Breast epithelium (tissue), 4 donors: Measurements from ENCODE around the gene CAMK2B. TPM values are rescaled to one million over a fixed set of nuclear protein-coding genes. Genes with fewer than 3 reads are reported as not detected.

Source experiments
- DNase-seq, 2 donors: peaks; one replicate each; pipeline ENCODE4 v3.0.0-alpha.2; 2019; ENCODE audit warnings: low spot score in 2 of 2
- H3K27ac ChIP-seq, 2 donors: fragments of 200-600 bp; sonication (generic) in 1 of 2; one replicate each; pipeline ENCODE4 v1.5.1; 2016 to 2019; ENCODE audit warnings: mild to moderate bottlenecking in 1 of 2
- H3K27me3 ChIP-seq, 2 donors: fragments of 200-600 bp; sonication (generic) in 1 of 2; one replicate each; pipeline versions ENCODE4 v1.5.1 to v1.6.0; 2017 to 2019; ENCODE audit warnings: control low read depth in 1 of 2, mild to moderate bottlenecking in 1 of 2
- H3K36me3 ChIP-seq: fragments of 200-600 bp; one replicate; pipeline ENCODE4 v1.5.1; 2019
- H3K4me1 ChIP-seq, 2 donors: fragments of 200-600 bp; sonication (generic); one replicate each; pipeline ENCODE4 v1.5.1; 2016 to 2019; ENCODE audit warnings: control low read depth in 1 of 2
- H3K4me3 ChIP-seq, 3 donors: fragments of 200-600 bp; sonication (generic); 1 replicate in 2 of 3; 2 replicates in 1 of 3; pipeline ENCODE4 v1.5.1; 2016 to 2019; ENCODE audit warnings: mild to moderate bottlenecking in 3 of 3, moderate library complexity in 2 of 3
- H3K9me3 ChIP-seq, 2 donors: fragments of 200-600 bp; sonication (generic) in 1 of 2; one replicate each; pipeline ENCODE4 v1.5.1; 2016 to 2019; ENCODE audit warnings: control low read depth in 1 of 2
- CTCF ChIP-seq, 3 donors: fragments of 450-650 bp; IDR thresholded peaks; one replicate each; pipeline ENCODE4 v1.5.1; 2016 to 2017; ENCODE audit warnings: antibody characterized with exemption in 3 of 3, mild to moderate bottlenecking in 3 of 3, moderate library complexity in 3 of 3
- POLR2A ChIP-seq: fragments of 450-650 bp; IDR thresholded peaks from one replicate; pipeline ENCODE4 v1.6.1; 2016; ENCODE audit warnings: antibody characterized with exemption, mild to moderate bottlenecking, moderate library complexity
- POLR2AphosphoS5 ChIP-seq, 3 donors: sonication (generic); formaldehyde crosslinking; IDR thresholded peaks; one replicate each; pipeline ENCODE4 v1.6.1; 2017; ENCODE audit warnings: antibody characterized with exemption in 3 of 3
- intact Hi-C: fragments of 100-400 bp; cut with DNase I; formaldehyde crosslinking; loops from one replicate; pipeline ENCODE4 v1.15.1; 2023; ENCODE audit warnings: low total_unique reads
- total RNA-seq, 3 donors: library from RNA; depleted of rRNA; stranded (reverse); fragments of >200 nt; gene quantifications; one replicate each; pipeline ENCODE4 v1.1.0, GENCODE V29; 2016

Gene CAMK2B
- total RNA-seq, 3 donors from 2014 or later, result 2.0 to 9.2 TPM; not detected in 1

DNA sequence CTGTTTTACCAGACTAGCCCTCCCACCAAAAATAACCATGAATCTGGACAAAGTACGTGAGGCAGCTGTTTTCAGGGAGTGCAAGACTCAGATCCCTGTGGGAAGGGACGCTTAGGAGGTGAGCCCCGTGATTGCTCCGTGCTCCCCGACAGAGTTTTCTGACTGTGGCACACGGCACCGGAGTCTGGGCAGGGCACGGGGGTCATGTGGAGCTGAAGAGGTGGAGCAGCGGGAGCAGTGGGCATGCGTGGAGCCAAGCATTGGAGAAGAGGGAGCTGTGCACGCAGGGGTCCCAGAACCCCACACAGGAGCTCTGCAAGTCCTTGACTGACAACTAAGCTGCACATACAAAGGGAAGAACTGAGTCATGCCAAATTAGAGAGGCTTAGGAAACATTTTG lies 11.1 kb upstream of the CAMK2B start:
- TF ChIP-seq CTCF (IDR thresholded peaks at IDR 0.05) (no peak), POLR2A (no peak), POLR2AphosphoS5 (IDR thresholded peaks at IDR 0.05) (no peak)
- Histone ChIP-seq H3K27ac (no peak overlapping the region), H3K27me3 (no peaks in the 10 kb centered on the region), H3K9me3 (peaks cover 0 to 4% of the 10 kb centered on the region in 2 donors), H3K4me1 (no peaks in the 10 kb centered on the region), H3K36me3 (no peaks in the 10 kb centered on the region), H3K4me3 (no peak overlapping the region)
- no peak for DNase-seq
- intact Hi-C loops, result no loop called here

DNA sequence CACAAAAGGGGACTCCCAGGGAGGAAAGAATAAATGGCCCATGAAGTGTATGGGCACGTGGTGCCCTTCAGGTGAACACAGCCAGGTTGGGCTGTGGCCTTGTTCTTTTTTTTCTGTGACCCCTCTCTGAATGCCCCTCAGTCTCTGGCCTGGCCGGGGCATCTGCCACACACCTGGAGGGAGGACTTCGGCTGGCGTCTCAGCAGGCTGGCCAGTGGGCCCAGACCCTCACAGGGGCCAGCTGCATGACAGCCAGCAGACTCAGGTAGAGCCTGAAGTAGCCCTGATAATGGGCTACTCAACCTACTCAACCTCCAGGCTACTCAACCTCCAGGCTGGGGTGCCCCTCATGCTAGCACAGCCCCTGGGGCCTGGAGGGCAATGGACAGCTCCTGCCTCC lies 9.8 kb upstream of the CAMK2B start:
- Histone ChIP-seq H3K9me3 (peaks cover 0 to 4% of the 10 kb centered on the region in 2 donors), H3K4me1 (no peaks in the 10 kb centered on the region), H3K36me3 (no peaks in the 10 kb centered on the region), H3K27me3 (no peaks in the 10 kb centered on the region), H3K27ac (no peak overlapping the region), H3K4me3 (no peak overlapping the region)
- no peak for DNase-seq
- intact Hi-C loops, result no loop called here
- TF ChIP-seq POLR2AphosphoS5 (IDR thresholded peaks at IDR 0.05) (no peak), CTCF (IDR thresholded peaks at IDR 0.05) (no peak), POLR2A (no peak)

DNA sequence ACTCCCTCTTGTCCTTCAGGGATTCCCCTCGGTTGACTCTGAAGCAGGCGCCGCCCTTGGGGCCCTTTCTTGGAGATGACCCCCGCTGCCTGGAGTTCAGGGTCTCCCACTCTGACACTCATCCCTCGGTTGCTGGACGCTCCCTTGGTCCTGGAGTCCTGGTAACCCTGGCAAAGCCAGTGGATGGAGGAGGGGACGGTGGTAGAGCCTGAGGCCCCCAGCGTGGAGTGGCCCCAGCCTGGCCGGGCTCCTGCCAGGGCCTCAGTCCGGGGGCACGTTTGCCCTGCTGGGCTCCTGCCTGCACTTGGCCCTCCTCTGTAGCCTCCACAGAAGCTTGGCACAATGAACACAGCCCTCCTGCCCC lies 9.3 kb upstream of the CAMK2B start:
- intact Hi-C loops, result no loop called here
- no peak for DNase-seq

GRCh38 chr7:44333911-44334733 lies 8.7 kb upstream of the CAMK2B start:
- Histone ChIP-seq H3K27me3 (no peaks in the 10 kb centered on the region), H3K4me3 (no peak overlapping the region), H3K4me1 (no peaks in the 10 kb centered on the region), H3K27ac (no peak overlapping the region), H3K36me3 (no peaks in the 10 kb centered on the region), H3K9me3 (peaks cover 0 to 4% of the 10 kb centered on the region in 2 donors)
- TF ChIP-seq POLR2AphosphoS5 (IDR thresholded peaks at IDR 0.05) (no peak), POLR2A (no peak), CTCF (IDR thresholded peaks at IDR 0.05) (no peak)
- intact Hi-C loops, result no loop called here
- no peak for DNase-seq

More for the DNA sequence above, 9.3 kb upstream of the CAMK2B start:
- H3K4me3 ChIP-seq, result no peak overlapping the region
- H3K27ac ChIP-seq, result no peak overlapping the region
- TF ChIP-seq CTCF (IDR thresholded peaks at IDR 0.05), result no peak
- H3K9me3 ChIP-seq, result peaks cover 0 to 4% of the 10 kb centered on the region in 2 donors
- no peaks in the 10 kb centered on the region for H3K4me1 ChIP-seq
- no peaks in the 10 kb centered on the region for H3K36me3 ChIP-seq
- no peaks in the 10 kb centered on the region for H3K27me3 ChIP-seq

DNA sequence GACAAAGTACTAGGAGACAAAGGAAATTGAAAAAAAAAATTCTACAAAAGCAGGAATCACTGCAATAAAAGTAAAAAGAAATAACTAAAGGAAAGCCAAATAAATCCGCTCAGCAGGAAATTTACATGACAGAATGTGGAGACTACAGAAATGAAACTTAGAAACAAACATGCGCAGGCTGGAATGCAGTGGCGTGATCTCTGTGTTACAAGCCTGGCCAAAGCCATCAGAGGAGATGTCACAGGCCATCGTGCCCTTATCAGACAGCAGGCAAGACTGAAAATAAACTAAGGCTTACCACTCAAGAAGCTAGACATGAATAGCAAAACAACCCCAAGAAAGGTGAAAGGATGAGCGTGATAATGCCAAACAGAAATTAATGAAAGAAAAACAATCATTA lies 6.3 kb upstream of the CAMK2B start:
- intact Hi-C loops, result no loop called here
- Histone ChIP-seq H3K9me3 (peaks cover 0 to 4% of the 10 kb centered on the region in 2 donors), H3K36me3 (no peaks in the 10 kb centered on the region), H3K27ac (no peak overlapping the region), H3K4me1 (no peaks in the 10 kb centered on the region), H3K4me3 (no peak overlapping the region), H3K27me3 (peaks cover 0 to 3% of the 10 kb centered on the region in 2 donors)
- TF ChIP-seq CTCF (IDR thresholded peaks at IDR 0.05) (no peak), POLR2A (no peak)
- peak in 1 of 2 donors; percentile 37 for DNase-seq
